HG02852 (cell line): ENCODE data around the gene AMFR.

ENCODE experiments used
- ATAC-seq: cut with Tn5 transposase; IDR thresholded peaks from one replicate; pipeline ENCODE4 v1.9.1; 2021; ENCODE audit warnings: mild to moderate bottlenecking, moderate library complexity; ENCODE audit not compliant: unreplicated experiment

The AMFR gene

GRCh38 chr16:56336071-56336688, 89.2 kb downstream of the AMFR start:
- no peak for ATAC-seq

- ATAC-seq, result no peak
These were observed 90.6 kb downstream of the AMFR start for GRCh38 chr16:56334761-56335160.

GRCh38 chr16:56332464-56333079, 92.8 kb downstream of the AMFR start:
- no peak for ATAC-seq

- ATAC-seq, result no peak
These were observed 93.4 kb downstream of the AMFR start for GRCh38 chr16:56331915-56332314.

- no peak for ATAC-seq
These were observed 93.9 kb downstream of the AMFR start for GRCh38 chr16:56331399-56331798.

- ATAC-seq, result no peak
These were observed 94.9 kb downstream of the AMFR start for GRCh38 chr16:56330476-56330875.

GRCh38 chr16:56329887-56330286, 95.5 kb downstream of the AMFR start:
- ATAC-seq, result no peak

- no peak for ATAC-seq
These were observed 96.9 kb downstream of the AMFR start for GRCh38 chr16:56328276-56329022.

GRCh38 chr16:56327929-56328258, 97.5 kb downstream of the AMFR start:
- no peak for ATAC-seq

- no peak for ATAC-seq
These were observed 98.0 kb downstream of the AMFR start for GRCh38 chr16:56327071-56327928.

- no peak for ATAC-seq
These were observed 99.4 kb downstream of the AMFR start for GRCh38 chr16:56325956-56326355.

GRCh38 chr16:56324406-56324805, 100.9 kb downstream of the AMFR start:
- no peak for ATAC-seq

- no peak for ATAC-seq
These were observed 103.8 kb downstream of the AMFR start for GRCh38 chr16:56321571-56321970.

- ATAC-seq, result no peak
These were observed 104.4 kb downstream of the AMFR start for GRCh38 chr16:56320811-56321558.

GRCh38 chr16:56320056-56320455, 105.3 kb downstream of the AMFR start:
- ATAC-seq, result no peak

GRCh38 chr16:56319376-56319775, 106.0 kb downstream of the AMFR start:
- no peak for ATAC-seq

GRCh38 chr16:56318827-56319140, 106.6 kb downstream of the AMFR start:
- ATAC-seq, result no peak

GRCh38 chr16:56317998-56318826, 107.1 kb downstream of the AMFR start:
- ATAC-seq, result peak; percentile 90

- no peak for ATAC-seq
These were observed 108.8 kb downstream of the AMFR start for GRCh38 chr16:56316545-56316944.

- ATAC-seq, result no peak
These were observed 109.4 kb downstream of the AMFR start for GRCh38 chr16:56315955-56316354.
